IMR-90 (cell line): Measurements from ENCODE around the gene C11orf54. TPM values are rescaled to one million over a fixed set of nuclear protein-coding genes. Genes with fewer than 3 reads are reported as not detected.

Experiments
- ATAC-seq: fragments of 200-7000 bp; cut with Tn5 transposase; 2 replicates; pipeline ENCODE4 v1.9.1; 2020; ENCODE audit warnings: low read depth, mild to moderate bottlenecking, moderate library complexity
- BruUV-seq: library from RNA; stranded (reverse); fragments of 400-500 nt; replicated peaks from 2 replicates; lab custom pipeline; 2021; lab: Mats Ljungman, UMichigan
- CTCF ChIA-PET: fragments of 300-600 bp; formaldehyde crosslinking; extraction: SDS; loops from one replicate; lab custom pipeline; 2021; ENCODE audit warnings: antibody characterized with exemption; lab: Yijun Ruan, JAX
- POLR2A ChIA-PET: fragments of 300-600 bp; sonication (Branson Sonifier 250); formaldehyde crosslinking; loops from one replicate; lab custom pipeline; 2022; ENCODE audit warnings: antibody characterized with exemption; ENCODE audit not compliant: unreplicated experiment; lab: Charles Lee
- DNase-seq: peaks from one replicate; pipeline ENCODE4 v3.0.0; 2013
- H2AFZ ChIP-seq: replicated peaks from 2 replicates; pipeline ENCODE3; 2013; ENCODE audit warnings: low read length, mild to moderate bottlenecking; ENCODE audit not compliant: poor library complexity
- H2AK5ac ChIP-seq: 2 replicates; pipeline ENCODE4 v1.6.1; 2013; ENCODE audit warnings: low read depth, low read length, inconsistent platforms
- H2AK9ac ChIP-seq: replicated peaks from 2 replicates; pipeline ENCODE3; 2013; ENCODE audit warnings: mild to moderate bottlenecking, low read depth, low read length, moderate library complexity; ENCODE audit not compliant: poor library complexity
- H2BK120ac ChIP-seq: 2 replicates; pipeline ENCODE4 v1.6.1; 2013; ENCODE audit warnings: low read depth, low read length, inconsistent platforms
- H2BK15ac ChIP-seq: 3 replicates; pipeline ENCODE4 v1.6.1; 2013; ENCODE audit warnings: low read depth, low read length, inconsistent platforms
- H2BK20ac ChIP-seq: 2 replicates; pipeline ENCODE4 v1.6.1; 2013; ENCODE audit warnings: low read depth, mild to moderate bottlenecking, inconsistent platforms, low read length, moderate library complexity
- H2BK5ac ChIP-seq: 2 replicates; pipeline ENCODE4 v1.6.1; 2013; ENCODE audit warnings: mild to moderate bottlenecking, low read depth, low read length, inconsistent platforms; ENCODE audit not compliant: poor library complexity, severe bottlenecking
- H3K14ac ChIP-seq: replicated peaks from 2 replicates; pipeline ENCODE4 v1.6.1; 2013; ENCODE audit warnings: low read depth, low read length, inconsistent platforms
- H3K18ac ChIP-seq: 2 replicates; pipeline ENCODE4 v1.6.1; 2013; ENCODE audit warnings: low read depth, low read length, control low read depth
- H3K23ac ChIP-seq: 2 replicates; pipeline ENCODE4 v1.6.1; 2013; ENCODE audit warnings: low read depth, low read length, inconsistent platforms
- H3K27ac ChIP-seq: 2 replicates; pipeline ENCODE4 v1.5.1; 2013; ENCODE audit warnings: mild to moderate bottlenecking, control low read depth, low read length; ENCODE audit not compliant: insufficient read depth
- H3K27me3 ChIP-seq: 2 replicates; pipeline ENCODE4 v1.6.1; 2013; ENCODE audit warnings: low read length; ENCODE audit not compliant: control insufficient read depth, insufficient read depth
- H3K36me3 ChIP-seq: 2 replicates; pipeline ENCODE4 v1.6.1; 2013; ENCODE audit warnings: low read length, mixed read lengths; ENCODE audit not compliant: control insufficient read depth, insufficient read depth
- H3K4ac ChIP-seq: 2 replicates; pipeline ENCODE4 v1.6.1; 2013; ENCODE audit warnings: low read depth, low read length, inconsistent platforms
- H3K4me1 ChIP-seq: 2 replicates; pipeline ENCODE4 v1.6.1; 2013; ENCODE audit warnings: low read length, mixed read lengths; ENCODE audit not compliant: control insufficient read depth, insufficient read depth
- H3K4me2 ChIP-seq: 2 replicates; pipeline ENCODE4 v1.6.1; 2013; ENCODE audit warnings: low read depth, mild to moderate bottlenecking, control low read depth, low read length, moderate library complexity
- H3K4me3 ChIP-seq: 2 replicates; pipeline ENCODE4 v1.5.1; 2013; ENCODE audit warnings: low read depth, mild to moderate bottlenecking, control low read depth, low read length, moderate library complexity; ENCODE audit not compliant: insufficient read depth
- H3K56ac ChIP-seq: 2 replicates; pipeline ENCODE4 v1.6.1; 2013; ENCODE audit warnings: low read length, inconsistent platforms; ENCODE audit not compliant: insufficient read depth; ENCODE audit errors: extremely low read depth
- H3K79me1 ChIP-seq, 2 experiments: 2 replicates each; pipeline ENCODE4 v1.6.1; 2013; ENCODE audit warnings: low read length in 2 of 2, inconsistent platforms in 1 of 2, low read depth in 1 of 2
- H3K9ac ChIP-seq: 2 replicates; pipeline ENCODE4 v1.6.1; 2013; ENCODE audit warnings: low read depth, low read length, control low read depth
- H3K9me1 ChIP-seq: 2 replicates; pipeline ENCODE4 v1.6.1; 2013; ENCODE audit warnings: low read length, inconsistent platforms; ENCODE audit not compliant: insufficient read depth
- H3K9me3 ChIP-seq: 2 replicates; pipeline ENCODE4 v1.6.1; 2013; ENCODE audit warnings: low read length; ENCODE audit not compliant: control insufficient read depth, insufficient read depth
- H4K20me1 ChIP-seq: 2 replicates; pipeline ENCODE4 v1.6.1; 2013; ENCODE audit warnings: low read length, inconsistent platforms; ENCODE audit not compliant: insufficient read depth
- H4K5ac ChIP-seq: 2 replicates; pipeline ENCODE4 v1.6.1; 2013; ENCODE audit warnings: mild to moderate bottlenecking, low read depth, low read length, control low read depth
- H4K8ac ChIP-seq, 2 experiments: 2 replicates each; pipeline ENCODE4 v1.6.1; 2013; ENCODE audit warnings: low read depth in 2 of 2, low read length in 2 of 2, control low read depth in 1 of 2, inconsistent platforms in 1 of 2
- H4K91ac ChIP-seq: 2 replicates; pipeline ENCODE4 v1.6.1; 2013; ENCODE audit warnings: low read depth, low read length, inconsistent platforms; ENCODE audit not compliant: insufficient read depth
- BHLHE40 ChIP-seq: fragments of 150-350 bp; IDR thresholded peaks from 2 replicates; pipeline ENCODE4 v1.6.1; 2016; ENCODE audit warnings: mild to moderate bottlenecking, low read depth, low read length
- CEBPB ChIP-seq: IDR thresholded peaks from 2 replicates; pipeline ENCODE4 v1.6.1; 2012; ENCODE audit warnings: low read depth, low read length, improper control_type of control experiment
- CHD1 ChIP-seq: IDR thresholded peaks from 2 replicates; pipeline ENCODE4 v1.6.1; 2012; ENCODE audit warnings: low read depth, low read length, improper control_type of control experiment
- CTCF ChIP-seq: conservative IDR thresholded peaks from 2 replicates; pipeline ENCODE4 v1.5.1; 2012; ENCODE audit warnings: mild to moderate bottlenecking, low read depth, low read length, improper control_type of control experiment
- FOS ChIP-seq: fragments of 150-350 bp; IDR thresholded peaks from 2 replicates; pipeline ENCODE4 v1.6.1; 2016; ENCODE audit warnings: low read depth, low read length
- MAFK ChIP-seq: IDR thresholded peaks from 2 replicates; pipeline ENCODE4 v1.6.1; 2012; ENCODE audit warnings: low read depth, low read length, improper control_type of control experiment
- MAZ ChIP-seq: IDR thresholded peaks from 2 replicates; pipeline ENCODE4 v1.6.1; 2012; ENCODE audit warnings: low read depth, mild to moderate bottlenecking, low read length, improper control_type of control experiment, moderate library complexity, borderline replicate concordance
- MXI1 ChIP-seq: IDR thresholded peaks from 2 replicates; pipeline ENCODE4 v1.6.1; 2012; ENCODE audit warnings: low read depth, mild to moderate bottlenecking, low read length, moderate library complexity, borderline replicate concordance
- NFE2L2 ChIP-seq: fragments of 150-350 bp; IDR thresholded peaks from 2 replicates; pipeline ENCODE4 v1.6.1; 2016; ENCODE audit warnings: low read depth, mild to moderate bottlenecking, low read length
- POLR2A ChIP-seq: IDR thresholded peaks from 2 replicates; pipeline ENCODE4 v1.6.1; 2012; ENCODE audit warnings: mild to moderate bottlenecking, low read depth, low read length
- RAD21 ChIP-seq: IDR thresholded peaks from 2 replicates; pipeline ENCODE4 v1.6.1; 2012; ENCODE audit warnings: low read length, improper control_type of control experiment
- RCOR1 ChIP-seq: IDR thresholded peaks from 2 replicates; pipeline ENCODE4 v1.6.1; 2012; ENCODE audit warnings: mild to moderate bottlenecking, low read length, improper control_type of control experiment; ENCODE audit not compliant: insufficient replicate concordance
- SMC3 ChIP-seq: fragments of 150-350 bp; IDR thresholded peaks from 2 replicates; pipeline ENCODE4 v1.6.1; 2016; ENCODE audit warnings: low read depth, mild to moderate bottlenecking, antibody characterized with exemption, low read length, moderate library complexity
- WGBS, 2 experiments: methylation state at CpG; one replicate each; pipeline versions ENCODE4 v1.1.5 to v1.1.7; 2013; ENCODE audit warnings: missing lambda C conversion rate in 2 of 2; ENCODE audit not compliant: insufficient read length in 1 of 2; ENCODE audit errors: extremely low coverage in 2 of 2; 5-methylcytosine and 5-hydroxymethylcytosine counted together
- dilution Hi-C: fragments of 300-500 bp; cut with HindIII; formaldehyde crosslinking; loops from one replicate; pipeline ENCODE4 v1.14.3; 2018; ENCODE audit warnings: low sequenced_read_pairs; ENCODE audit not compliant: unreplicated experiment
- in situ Hi-C: fragments of 300-500 bp; cut with MboI; formaldehyde crosslinking; loops from 3 replicates; pipeline ENCODE4 v1.14.3; 2019; ENCODE audit warnings: low sequenced_read_pairs, inconsistent platforms, mixed read lengths
- intact Hi-C: fragments of 100-400 bp; cut with micrococcal nuclease; formaldehyde crosslinking; loops from 2 replicates; pipeline ENCODE4 v1.10.0; 2022
- polyA plus RNA-seq, 3 experiments: library from polyadenylated mRNA; depleted of rRNA; stranded (reverse); fragments of >200 nt; gene quantifications; 2 replicates each; pipeline ENCODE4 v1.2.3, GENCODE V29; 2012; ENCODE audit warnings: low replicate concordance in 1 of 3
- total RNA-seq: library from RNA; depleted of rRNA; stranded (reverse); fragments of >200 nt; gene quantifications from 2 replicates; pipeline ENCODE4 v1.2.3, GENCODE V29; 2012
- TF ChIP-seq, protein P1 (sequence below): fragments of 150-350 bp; IDR thresholded peaks from 2 replicates; pipeline ENCODE4 v1.6.1; 2016; ENCODE audit warnings: low read depth, mild to moderate bottlenecking, low read length, moderate library complexity, borderline replicate concordance
- TF ChIP-seq, protein P2 (sequence below): fragments of 150-350 bp; IDR thresholded peaks from 2 replicates; pipeline ENCODE4 v1.6.1; 2017; ENCODE audit warnings: mild to moderate bottlenecking, antibody characterized with exemption, low read length, low read depth

Gene C11orf54
- total and polyA plus RNA-seq, 2 of the 4 experiments (the other 2 are of a cell fraction), result 13.7 to 16.0 TPM

- H2BK120ac ChIP-seq, result no peak overlapping the region
- H2AK5ac ChIP-seq, result no peak overlapping the region
- H4K5ac ChIP-seq, result no peak overlapping the region
- no peaks in the 10 kb centered on the region for H3K9me1 ChIP-seq
- no peaks in the 10 kb centered on the region for H3K4me1 ChIP-seq
- no peak overlapping the region for H3K9ac ChIP-seq
- no peak overlapping the region for H2BK20ac ChIP-seq
- H3K27ac ChIP-seq, result no peak overlapping the region
- H2AFZ ChIP-seq, result no peak overlapping the region
- DNase-seq, result no peak
- in situ Hi-C loops (no loop called here), dilution Hi-C loops (no loop called here), intact Hi-C loops (no loop called here)
- no peak overlapping the region for H3K56ac ChIP-seq
- no CpG with 5 or more reads among the region's 3 CpGs for WGBS, 2 experiments
- H2BK15ac ChIP-seq, result no peak overlapping the region
- TF ChIP-seq MAFK (no peak), SMC3 (no peak), MXI1 (no peak), FOS (no peak), RCOR1 (no peak), CHD1 (no peak), MAZ (no peak), CTCF (no peak), RAD21 (no peak), POLR2A (no peak), NFE2L2 (no peak), CEBPB (no peak), BHLHE40 (no peak)
- TF ChIP-seq, protein P1, sequence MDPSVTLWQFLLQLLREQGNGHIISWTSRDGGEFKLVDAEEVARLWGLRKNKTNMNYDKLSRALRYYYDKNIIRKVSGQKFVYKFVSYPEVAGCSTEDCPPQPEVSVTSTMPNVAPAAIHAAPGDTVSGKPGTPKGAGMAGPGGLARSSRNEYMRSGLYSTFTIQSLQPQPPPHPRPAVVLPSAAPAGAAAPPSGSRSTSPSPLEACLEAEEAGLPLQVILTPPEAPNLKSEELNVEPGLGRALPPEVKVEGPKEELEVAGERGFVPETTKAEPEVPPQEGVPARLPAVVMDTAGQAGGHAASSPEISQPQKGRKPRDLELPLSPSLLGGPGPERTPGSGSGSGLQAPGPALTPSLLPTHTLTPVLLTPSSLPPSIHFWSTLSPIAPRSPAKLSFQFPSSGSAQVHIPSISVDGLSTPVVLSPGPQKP, result no peak
- TF ChIP-seq, protein P2, sequence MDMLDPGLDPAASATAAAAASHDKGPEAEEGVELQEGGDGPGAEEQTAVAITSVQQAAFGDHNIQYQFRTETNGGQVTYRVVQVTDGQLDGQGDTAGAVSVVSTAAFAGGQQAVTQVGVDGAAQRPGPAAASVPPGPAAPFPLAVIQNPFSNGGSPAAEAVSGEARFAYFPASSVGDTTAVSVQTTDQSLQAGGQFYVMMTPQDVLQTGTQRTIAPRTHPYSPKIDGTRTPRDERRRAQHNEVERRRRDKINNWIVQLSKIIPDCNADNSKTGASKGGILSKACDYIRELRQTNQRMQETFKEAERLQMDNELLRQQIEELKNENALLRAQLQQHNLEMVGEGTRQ, result no peak
- peaks cover 2% of the 10 kb centered on the region; the same call in 1 of the 2 replicates for H3K9me3 ChIP-seq
- H4K91ac ChIP-seq, result no peak overlapping the region
- H4K8ac ChIP-seq, result no peak overlapping the region
- no peaks in the 10 kb centered on the region; a peak in 1 of 4 replicates for H3K79me1 ChIP-seq
- no peaks in the 10 kb centered on the region for H4K20me1 ChIP-seq
- ATAC-seq, result no peak
- POLR2A ChIA-PET, result no interaction called here
- BruUV-seq, result no TSS peak
- no peak overlapping the region for H3K4me2 ChIP-seq
- H2BK5ac ChIP-seq, result no peak overlapping the region
- no peak overlapping the region for H2AK9ac ChIP-seq
- H3K23ac ChIP-seq, result no peak overlapping the region
- no peak overlapping the region for H3K14ac ChIP-seq
- CTCF ChIA-PET, result no interaction called here
- peaks cover 6% of the 10 kb centered on the region; the same call in 1 of the 2 replicates for H3K36me3 ChIP-seq
- H3K18ac ChIP-seq, result no peak overlapping the region
- H3K27me3 ChIP-seq, result no peaks in the 10 kb centered on the region
- no peak overlapping the region for H3K4ac ChIP-seq
- no peak overlapping the region for H3K4me3 ChIP-seq
Measured at GRCh38 chr11:93767018-93767417, 25.5 kb downstream of the C11orf54 start.
